Heart right ventricle (tissue), 16 donors: ENCODE measurements around the gene HCRTR1. TPM values are rescaled to one million over a fixed set of nuclear protein-coding genes. Genes with fewer than 3 reads are reported as not detected.
A peak's percentile ranks its signal among the peaks of the same experiment; 100 is the strongest.
"Not testable (repeated sequence)": the region's sequence is repeated elsewhere in the genome, so short reads cannot be mapped to it uniquely, and the experiment has no call there.

ENCODE experiments used
- ATAC-seq, 8 donors: fragments of 200-7000 bp; cut with Tn5 transposase; one replicate each; pipeline ENCODE4 v1.9.1; 2020; ENCODE audit warnings: mild to moderate bottlenecking in 8 of 8, moderate library complexity in 8 of 8, moderate number of reproducible peaks in 1 of 8
- DNase-seq, 2 donors: peaks; one replicate each; pipeline ENCODE4 v3.0.0-alpha.2; 2020
- H3K27ac ChIP-seq, 10 donors: fragments of 200-600 bp; sonication (generic) in 2 of 10; one replicate each; pipeline versions ENCODE4 v1.5.0 to v1.8.0; 2020 to 2022; ENCODE audit warnings: mild to moderate bottlenecking in 3 of 10
- H3K27me3 ChIP-seq, 7 donors: fragments of 200-600 bp; one replicate each; pipeline ENCODE4 v1.8.0; 2021 to 2022; ENCODE audit warnings: mild to moderate bottlenecking in 2 of 7
- H3K36me3 ChIP-seq, 9 donors: fragments of 200-600 bp; sonication (generic) in 1 of 9; one replicate each; pipeline versions ENCODE4 v1.5.0 to v1.8.0; 2020 to 2022; ENCODE audit warnings: mild to moderate bottlenecking in 2 of 9
- H3K4me1 ChIP-seq, 9 donors: fragments of 200-600 bp; sonication (generic) in 1 of 9; one replicate each; pipeline versions ENCODE4 v1.5.0 to v1.8.0; 2020 to 2022; ENCODE audit warnings: mild to moderate bottlenecking in 4 of 9
- H3K4me3 ChIP-seq, 10 donors: fragments of 200-600 bp; sonication (generic) in 2 of 10; one replicate each; pipeline versions ENCODE4 v1.5.0 to v1.8.0; 2020 to 2022; ENCODE audit warnings: mild to moderate bottlenecking in 7 of 10, moderate library complexity in 2 of 10
- H3K9me3 ChIP-seq, 11 donors: fragments of 200-600 bp in 10 of 11; sonication (generic) in 2 of 11; one replicate each; pipeline versions ENCODE4 v1.5.0 to v1.8.0; 2013 to 2022; ENCODE audit warnings: mild to moderate bottlenecking in 2 of 11, control low read depth in 1 of 11, moderate library complexity in 1 of 11
- WGBS, 2 donors: extraction: QIAGEN DNeasy Blood & Tissue Kit; methylation state at CpG; one replicate each; pipeline ENCODE4 v1.1.7; 2013; ENCODE audit warnings: inconsistent platforms in 1 of 2; 5-methylcytosine and 5-hydroxymethylcytosine counted together
- intact Hi-C, 10 donors: fragments of 100-400 bp; cut with DNase I; formaldehyde crosslinking; loops; one replicate each; pipeline versions ENCODE4 v1.11.1 to v1.14.2; 2022
- polyA plus RNA-seq, 2 donors: library from polyadenylated mRNA; stranded (reverse); fragments of 200-250 nt; gene quantifications; one replicate each; pipeline ENCODE4 v1.2.3, GENCODE V29; 2013
- total RNA-seq, 10 donors: library from RNA; stranded (reverse); fragmentation: NEBNext Ultra II Directional in 3 of 10; extraction: Animal tissue kit (Norgen Biotek cat#: 25700) in 3 of 10; gene quantifications; one replicate each; pipeline versions ENCODE4 v1.2.1 to v1.2.4, GENCODE V29; 2021 to 2023
- TF ChIP-seq, protein P1 (sequence below), 9 donors: fragments of 200-600 bp; sonication (generic) in 2 of 9; IDR thresholded peaks; one replicate each; pipeline versions ENCODE4 v1.5.0 to v1.8.0; 2021 to 2022; ENCODE audit warnings: antibody characterized with exemption in 9 of 9, mild to moderate bottlenecking in 5 of 9, moderate library complexity in 1 of 9
- donor health status: Arrhythmogenic right ventricular cardiomyopathy.
- donor health status: ischemic (EF 13 %, LVEDD 7.1; RV severe dilation, severe dysfunction).
- donor health status: healthy with polysubstance abuse.
- donor health status: DM: no; HTN: yes; CAD: no.
- donor health status: DM: no; HTN: no; CAD: no.
- donor health status: ischemic (EF 25% LVEDD 6.9; RV normal size, moderate dysfunction).
- donor health status: ischemic (EF 25% LVEDD 5.7; RV mildly dilated, moderate dysfunction).
- donor health status: healthy.
- donor health status: DM: yes; HTN: yes; CAD: no.
- donor health status: Ischemic cardiomyopathy.
- donor health status: ischemic (EF 35%, LVEDD 5.7; RV mildly dilated, moderate dysfunction).
- donor health status: nonischemic (EF 11% LVEDD 7.7; RV severe dilation, severe dysfunction).
- donor health status: DM: yes; HTN: yes; CAD: no.
- donor health status: PGD.
- donor health status: ischemic (EF 29% LVEDD 5.4; RV normal size, mild dysfunction).
- donor health status: nonischemic (EF 23%, LVEDD 6.1; RV moderate dilation, normal function).

Gene HCRTR1
- total and polyA plus RNA-seq, 12 donors = 0.17 to 1.5 (median 0.37) TPM; not detected in 4

GRCh38 chr1:31584869-31585735 is 32.4 kb upstream of the HCRTR1 start:
- TF ChIP-seq, protein P1, sequence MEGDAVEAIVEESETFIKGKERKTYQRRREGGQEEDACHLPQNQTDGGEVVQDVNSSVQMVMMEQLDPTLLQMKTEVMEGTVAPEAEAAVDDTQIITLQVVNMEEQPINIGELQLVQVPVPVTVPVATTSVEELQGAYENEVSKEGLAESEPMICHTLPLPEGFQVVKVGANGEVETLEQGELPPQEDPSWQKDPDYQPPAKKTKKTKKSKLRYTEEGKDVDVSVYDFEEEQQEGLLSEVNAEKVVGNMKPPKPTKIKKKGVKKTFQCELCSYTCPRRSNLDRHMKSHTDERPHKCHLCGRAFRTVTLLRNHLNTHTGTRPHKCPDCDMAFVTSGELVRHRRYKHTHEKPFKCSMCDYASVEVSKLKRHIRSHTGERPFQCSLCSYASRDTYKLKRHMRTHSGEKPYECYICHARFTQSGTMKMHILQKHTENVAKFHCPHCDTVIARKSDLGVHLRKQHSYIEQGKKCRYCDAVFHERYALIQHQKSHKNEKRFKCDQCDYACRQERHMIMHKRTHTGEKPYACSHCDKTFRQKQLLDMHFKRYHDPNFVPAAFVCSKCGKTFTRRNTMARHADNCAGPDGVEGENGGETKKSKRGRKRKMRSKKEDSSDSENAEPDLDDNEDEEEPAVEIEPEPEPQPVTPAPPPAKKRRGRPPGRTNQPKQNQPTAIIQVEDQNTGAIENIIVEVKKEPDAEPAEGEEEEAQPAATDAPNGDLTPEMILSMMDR (IDR thresholded peaks at IDR 0.05) = no peak
- Histone ChIP-seq H3K9me3 (no peaks in the 10 kb centered on the region), H3K36me3 (peaks cover 6 to 54% (median 25%) of the 10 kb centered on the region in 9 donors), H3K27me3 (peaks cover 0 to 13% (median 0%) of the 10 kb centered on the region in 7 donors), H3K4me1 (peaks cover 44 to 100% (median 95%) of the 10 kb centered on the region in 9 donors), H3K4me3 (peak overlapping the region in 5 of 10 donors; percentile 5 to 54 (median 15)), H3K27ac (peak overlapping the region; percentile 71 to 96 (median 94))
- no peak for DNase-seq
- intact Hi-C loops = no loop called here
- no peak for ATAC-seq
- WGBS, 2 donors = 84 to 88% methylated on average over 27 of the region's 27 CpGs

GRCh38 chr1:31585736-31586365 is 31.6 kb upstream of the HCRTR1 start:
- peaks cover 0 to 13% (median 0%) of the 10 kb centered on the region in 7 donors for H3K27me3 ChIP-seq
- H3K27ac ChIP-seq = peak overlapping the region; percentile 3 to 96 (median 94)
- peaks cover 6 to 54% (median 25%) of the 10 kb centered on the region in 9 donors for H3K36me3 ChIP-seq
- ATAC-seq (no peak), DNase-seq (peak in 1 of 2 donors; percentile 2)
- peaks cover 38 to 99% (median 87%) of the 10 kb centered on the region in 9 donors for H3K4me1 ChIP-seq
- H3K9me3 ChIP-seq = no peaks in the 10 kb centered on the region
- TF ChIP-seq, protein P1 (IDR thresholded peaks at IDR 0.05) = no peak
- 83 to 87% methylated on average over 11 of the region's 11 CpGs for WGBS, 2 donors
- intact Hi-C loops = no loop called here
- H3K4me3 ChIP-seq = no peak overlapping the region

DNA sequence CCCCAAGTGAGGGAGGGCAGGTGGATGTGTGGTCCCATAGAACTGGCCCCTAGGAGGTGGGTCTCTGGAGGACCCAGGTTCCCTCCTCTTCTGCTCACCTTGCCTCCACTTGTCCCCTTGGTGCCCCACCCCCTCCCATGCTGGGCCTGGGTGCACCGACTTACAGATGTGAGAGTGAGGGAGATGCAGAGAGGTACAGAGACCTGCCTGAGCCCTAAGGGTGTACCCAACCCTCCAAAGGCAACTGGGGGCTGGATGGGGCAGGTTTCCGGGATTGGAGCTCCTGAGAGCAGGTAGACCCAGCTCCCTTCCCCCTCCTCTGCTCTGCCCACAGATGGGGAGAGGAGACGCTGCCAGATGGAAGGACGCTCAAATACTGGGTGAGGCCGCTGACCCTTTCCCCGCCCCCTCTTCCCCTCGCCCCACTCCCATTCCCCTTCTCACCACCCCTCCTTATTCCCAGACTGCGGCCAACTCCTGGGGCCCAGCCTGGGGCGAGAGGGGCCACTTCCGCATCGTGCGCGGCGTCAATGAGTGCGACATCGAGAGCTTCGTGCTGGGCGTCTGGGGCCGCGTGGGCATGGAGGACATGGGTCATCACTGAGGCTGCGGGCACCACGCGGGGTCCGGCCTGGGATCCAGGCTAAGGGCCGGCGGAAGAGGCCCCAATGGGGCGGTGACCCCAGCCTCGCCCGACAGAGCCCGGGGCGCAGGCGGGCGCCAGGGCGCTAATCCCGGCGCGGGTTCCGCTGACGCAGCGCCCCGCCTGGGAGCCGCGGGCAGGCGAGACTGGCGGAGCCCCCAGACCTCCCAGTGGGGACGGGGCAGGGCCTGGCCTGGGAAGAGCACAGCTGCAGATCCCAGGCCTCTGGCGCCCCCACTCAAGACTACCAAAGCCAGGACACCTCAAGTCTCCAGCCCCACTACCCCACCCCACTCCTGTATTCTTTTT is 30.8 kb upstream of the HCRTR1 start:
- Histone ChIP-seq H3K36me3 (peaks cover 6 to 53% (median 21%) of the 10 kb centered on the region in 9 donors), H3K27me3 (peaks cover 0 to 13% (median 0%) of the 10 kb centered on the region in 7 donors), H3K4me1 (peaks cover 37 to 94% (median 79%) of the 10 kb centered on the region in 9 donors), H3K9me3 (no peaks in the 10 kb centered on the region), H3K27ac (peak overlapping the region; percentile 82 to 96 (median 94)), H3K4me3 (no peak overlapping the region)
- ATAC-seq = no peak
- DNase-seq = peak in 1 of 2 donors; percentile 5
- TF ChIP-seq, protein P1 (IDR thresholded peaks at IDR 0.05) = no peak
- WGBS, 2 donors = 73 to 76% methylated on average over 29 to 47 of the region's 47 CpGs
- intact Hi-C loops = loop anchor here in 1 of 10 donors (1.0 kb wide), 1 partner anchor 10 kb away; the partner anchor contains the start of gene TINAGL1

DNA sequence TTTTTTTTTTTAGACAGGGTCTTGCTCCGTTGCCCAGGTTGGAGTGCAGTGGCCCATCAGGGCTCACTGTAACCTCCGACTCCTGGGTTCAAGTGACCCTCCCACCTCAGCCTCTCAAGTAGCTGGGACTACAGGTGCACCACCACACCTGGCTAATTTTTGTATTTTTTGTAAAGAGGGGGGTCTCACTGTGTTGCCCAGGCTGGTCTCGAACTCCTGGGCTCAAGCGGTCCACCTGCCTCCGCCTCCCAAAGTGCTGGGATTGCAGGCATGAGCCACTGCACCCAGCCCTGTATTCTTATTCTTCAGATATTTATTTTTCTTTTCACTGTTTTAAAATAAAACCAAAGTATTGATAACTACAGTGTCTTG is 30.2 kb upstream of the HCRTR1 start:
- 94% methylated on average over 5 of the region's 5 CpGs for WGBS, 2 donors

More for the DNA sequence above, 30.2 kb upstream of the HCRTR1 start:
- peaks cover 0 to 13% (median 0%) of the 10 kb centered on the region in 7 donors for H3K27me3 ChIP-seq
- H3K9me3 ChIP-seq, DNase-seq, ATAC-seq, H3K4me3 ChIP-seq: not testable (repeated sequence)
- H3K36me3 ChIP-seq = peaks cover 6 to 50% (median 20%) of the 10 kb centered on the region in 9 donors
- H3K4me1 ChIP-seq = peaks cover 32 to 92% (median 72%) of the 10 kb centered on the region in 9 donors
- H3K27ac ChIP-seq = peak overlapping the region; percentile 82 to 96 (median 94)
- intact Hi-C loops = loop anchor here in 1 of 10 donors (1.0 kb wide), 1 partner anchor 11 kb away; the partner anchor contains the start of gene TINAGL1
